Lung microvascular endothelial cell (primary cell): Measurements from ENCODE around the gene TNS1. TPM values are rescaled to one million over a fixed set of nuclear protein-coding genes. Genes with fewer than 3 reads are reported as not detected.

ENCODE experiments used
- DNase-seq, 2 donors: peaks; one replicate each; pipeline versions ENCODE4 v3.0.0 to v3.0.0-alpha.2; 2010; ENCODE audit warnings: low read depth in 2 of 2
- total RNA-seq: library from RNA; depleted of rRNA; stranded (reverse); fragments of >200 nt; gene quantifications from 2 replicates; pipeline ENCODE4 v1.2.1, GENCODE V29; 2014

TNS1 gene
- total RNA-seq, 1 donor from 2014 or later = 82.1 TPM

- DNase-seq = no peak
These were observed 150.1 kb downstream of the TNS1 start for GRCh38 chr2:217852555-217853211.

GRCh38 chr2:217851191-217852020, 151.4 kb downstream of the TNS1 start:
- peak in 1 of 2 donors; percentile 27 for DNase-seq

- peak; percentile 41 to 46 for DNase-seq
These were observed 153.4 kb downstream of the TNS1 start for GRCh38 chr2:217849154-217849975.

GRCh38 chr2:217848351-217848957, 154.3 kb downstream of the TNS1 start:
- DNase-seq = no peak

GRCh38 chr2:217847552-217848350, 155.0 kb downstream of the TNS1 start:
- DNase-seq = no peak

GRCh38 chr2:217847115-217847514, 155.7 kb downstream of the TNS1 start:
- no peak for DNase-seq

DNA sequence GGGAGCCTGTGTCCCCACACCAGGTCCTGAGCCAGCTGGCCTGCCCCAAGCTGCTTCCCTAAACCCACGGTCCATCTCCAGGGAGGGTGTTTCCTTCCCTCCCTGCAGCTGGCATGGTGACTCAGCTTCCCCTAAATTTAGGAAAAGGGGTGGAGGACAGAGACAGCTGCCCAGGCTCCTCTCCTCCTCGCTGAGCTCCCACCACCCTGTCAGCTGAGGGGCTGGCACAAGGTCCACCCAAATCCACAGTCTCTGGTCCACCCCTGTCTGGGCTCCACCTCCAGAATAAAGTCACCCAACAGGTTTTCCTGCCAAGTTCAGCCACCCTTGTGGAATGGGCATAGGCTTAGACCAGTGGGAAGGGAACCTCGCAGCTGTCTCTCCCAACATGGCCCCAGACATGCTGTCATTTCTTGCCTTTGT, 156.5 kb downstream of the TNS1 start:
- no peak for DNase-seq

DNA sequence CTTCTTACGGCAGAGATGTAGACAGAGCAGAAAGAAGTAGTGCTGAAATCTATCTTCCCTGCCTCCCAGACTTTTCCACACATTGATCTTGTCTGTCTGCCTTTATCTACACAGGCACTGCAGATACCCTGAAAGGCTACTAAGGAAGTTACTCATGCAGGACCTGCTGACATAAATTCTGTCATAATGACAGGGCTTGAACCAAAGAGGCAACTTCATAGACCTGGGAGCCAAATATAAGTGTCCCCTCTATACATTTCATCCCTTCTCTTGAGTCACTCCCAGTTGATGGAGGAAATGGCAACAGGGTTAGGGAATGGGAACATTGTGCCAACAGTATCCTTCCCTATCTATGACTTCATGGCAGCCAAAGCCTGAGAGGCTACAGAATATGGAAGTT, 157.5 kb downstream of the TNS1 start:
- DNase-seq = peak in 1 of 2 donors; percentile 46

- no peak for DNase-seq
These were observed 158.1 kb downstream of the TNS1 start for GRCh38 chr2:217844696-217845095.

DNA sequence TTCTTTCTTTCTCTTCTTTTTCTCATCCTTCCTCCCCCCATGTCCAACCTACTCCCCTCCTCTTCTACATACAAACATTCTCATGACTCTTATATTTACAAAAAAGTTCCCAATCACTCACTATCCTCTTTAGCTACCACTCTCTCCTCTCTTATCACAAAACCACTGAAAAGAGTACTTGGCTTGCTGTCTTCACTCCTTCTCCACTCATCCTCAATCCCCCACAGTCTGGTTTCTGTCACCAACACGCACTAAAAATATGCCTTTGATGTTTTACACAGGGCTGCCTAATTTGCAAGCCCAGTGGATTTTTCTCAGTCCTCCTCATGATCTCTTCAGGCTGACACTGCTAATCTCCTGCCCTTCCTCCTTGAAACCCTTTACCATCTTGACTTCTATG, 159.5 kb downstream of the TNS1 start:
- no peak for DNase-seq

GRCh38 chr2:217842017-217842416, 160.8 kb downstream of the TNS1 start:
- no peak for DNase-seq

DNA sequence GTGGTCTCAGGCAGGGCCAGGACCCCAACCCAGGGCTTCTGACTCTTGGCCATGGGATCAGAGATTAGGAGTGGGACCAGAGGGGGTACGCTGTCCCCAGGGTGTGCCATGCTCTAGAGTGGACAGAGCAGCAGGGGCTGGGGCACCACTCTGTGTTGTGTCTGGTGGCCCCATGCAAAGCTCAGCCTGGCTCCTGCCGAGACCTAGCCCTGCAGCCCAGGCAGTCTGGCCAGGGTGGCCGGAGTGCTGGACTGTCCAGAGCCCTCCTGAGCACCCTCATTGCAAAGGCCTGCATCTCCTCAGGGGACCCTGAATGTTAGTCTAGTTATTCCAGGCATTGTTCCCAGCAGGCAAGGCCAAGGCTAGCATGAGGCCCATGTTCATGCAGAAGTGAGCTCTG, 162.3 kb downstream of the TNS1 start:
- DNase-seq = no peak

GRCh38 chr2:217839750-217840107, 163.1 kb downstream of the TNS1 start:
- DNase-seq = no peak

- no peak for DNase-seq
These were observed 163.6 kb downstream of the TNS1 start for GRCh38 chr2:217839073-217839749.

DNA sequence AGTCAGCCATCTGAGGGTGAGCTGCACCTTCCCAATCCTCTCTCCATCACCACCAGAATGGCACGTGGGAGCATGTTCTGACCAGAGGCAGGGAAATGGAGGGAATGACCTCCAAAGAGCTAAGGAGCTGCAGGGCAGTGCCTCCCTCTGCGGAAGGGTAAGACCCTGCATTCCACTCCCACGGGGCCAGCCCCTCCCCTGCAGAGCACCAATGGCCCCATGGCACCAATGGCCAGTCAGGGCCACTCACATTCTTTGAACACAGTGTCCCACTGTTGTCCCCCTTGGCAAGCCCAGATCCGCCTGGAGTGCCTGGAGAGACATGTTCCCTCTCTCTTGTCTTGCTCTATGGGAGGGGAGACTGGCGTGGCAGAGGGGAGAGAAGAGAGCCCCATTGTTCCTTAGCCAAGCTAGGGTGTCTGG, 164.4 kb downstream of the TNS1 start:
- no peak for DNase-seq

- DNase-seq = no peak
These were observed 165.3 kb downstream of the TNS1 start for GRCh38 chr2:217837530-217837929.

GRCh38 chr2:217836901-217837491, 165.8 kb downstream of the TNS1 start:
- no peak for DNase-seq

GRCh38 chr2:217835931-217836891, 166.6 kb downstream of the TNS1 start:
- DNase-seq = peak in 1 of 2 donors; percentile 40
